Lung (tissue), 12 donors: Measurements from ENCODE around the gene C9orf72. TPM values are rescaled to one million over a fixed set of nuclear protein-coding genes. Genes with fewer than 3 reads are reported as not detected.

ENCODE experiments used
- ATAC-seq: fragments of 200-7000 bp; cut with Tn5 transposase; one replicate; pipeline ENCODE4 v1.9.1; 2020; ENCODE audit warnings: moderate number of reproducible peaks; ENCODE audit not compliant: insufficient read depth, low FRiP score
- DNase-seq, 3 donors: peaks; one replicate each; pipeline ENCODE4 v3.0.0-alpha.2; 2013 to 2017
- H3K27ac ChIP-seq, 2 donors: one replicate each; pipeline ENCODE4 v1.5.1; 2013; ENCODE audit warnings: mild to moderate bottlenecking in 2 of 2, moderate library complexity in 2 of 2, control low read depth in 1 of 2, inconsistent platforms in 1 of 2, low read depth in 1 of 2, low read length in 1 of 2
- H3K27me3 ChIP-seq, 3 donors: one replicate each; pipeline ENCODE4 v1.5.1; 2013; ENCODE audit warnings: low read length in 2 of 3; ENCODE audit not compliant: control insufficient read depth in 3 of 3, insufficient read depth in 3 of 3
- H3K36me3 ChIP-seq, 4 donors: one replicate each; pipeline ENCODE4 v1.5.1; 2013; ENCODE audit warnings: low read length in 4 of 4, mild to moderate bottlenecking in 1 of 4, moderate library complexity in 1 of 4; ENCODE audit not compliant: control insufficient read depth in 4 of 4, insufficient read depth in 4 of 4
- H3K4me1 ChIP-seq, 5 donors: one replicate each; pipeline ENCODE4 v1.5.1; 2013; ENCODE audit warnings: low read length in 5 of 5, mild to moderate bottlenecking in 2 of 5, moderate library complexity in 1 of 5; ENCODE audit not compliant: control insufficient read depth in 5 of 5, insufficient read depth in 5 of 5
- H3K4me3 ChIP-seq: one replicate; pipeline ENCODE4 v1.5.1; 2013; ENCODE audit warnings: mild to moderate bottlenecking, control low read depth, moderate library complexity
- H3K9ac ChIP-seq, 2 donors: one replicate each; pipeline ENCODE4 v1.5.1; 2013; ENCODE audit warnings: low read length in 2 of 2, control low read depth in 1 of 2; ENCODE audit not compliant: insufficient read depth in 1 of 2
- H3K9me3 ChIP-seq, 4 donors: one replicate each; pipeline ENCODE4 v1.5.1; 2013; ENCODE audit warnings: low read length in 3 of 4, mild to moderate bottlenecking in 1 of 4, moderate library complexity in 1 of 4; ENCODE audit not compliant: control insufficient read depth in 4 of 4, insufficient read depth in 3 of 4
- CTCF ChIP-seq: IDR thresholded peaks from 2 replicates; pipeline ENCODE4 v1.5.1; 2012; ENCODE audit warnings: mild to moderate bottlenecking; ENCODE audit errors: control extremely low read depth, extremely low read depth
- WGBS, 2 donors: extraction: QIAGEN DNeasy Blood & Tissue Kit; methylation state at CpG; one replicate each; pipeline ENCODE4 v1.1.7; 2013; 5-methylcytosine and 5-hydroxymethylcytosine counted together
- polyA plus RNA-seq, 2 donors: library from polyadenylated mRNA; stranded (reverse); fragments of 200-250 nt; gene quantifications; one replicate each; pipeline ENCODE4 v1.2.1, GENCODE V29; 2013
- total RNA-seq, 2 donors: library from RNA; depleted of rRNA in 1 of 2; stranded (reverse); fragments of >200 nt in 1 of 2; gene quantifications; one replicate each; pipeline ENCODE4 v1.2.1, GENCODE V29; 2014 to 2021
- donor health status: control.
- donor health status: control.
- donor health status: Bipolar disorder and iron deficiency.
- donor health status: healthy.
- donor health status: DM: yes; HTN: yes; CAD: no.

Gene C9orf72
- total and polyA plus RNA-seq, 4 donors, result 14.4 to 59.6 (median 23.5) TPM

DNA sequence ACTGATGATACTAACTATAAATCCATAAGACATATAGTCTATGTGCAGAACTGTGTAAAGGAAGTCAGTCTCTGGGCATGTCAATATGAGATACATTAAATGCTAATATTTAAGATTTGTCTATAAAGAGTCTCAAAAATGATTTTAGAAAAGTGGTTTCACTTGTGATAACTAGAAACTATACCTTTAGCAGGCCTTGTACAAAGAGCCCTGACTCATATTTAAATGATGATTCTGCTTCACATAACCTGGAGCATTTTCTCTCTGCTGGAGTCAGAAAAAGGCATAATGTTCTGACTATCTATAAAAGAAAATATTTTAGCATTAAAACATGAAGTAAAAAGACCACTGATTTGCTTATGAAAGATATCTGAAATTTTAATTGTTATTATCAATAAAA, 15.0 kb downstream of the C9orf72 start:
- no peak for ATAC-seq
- no peak for DNase-seq
- H3K36me3 ChIP-seq, result peaks cover 8 to 30% (median 18%) of the 10 kb centered on the region in 4 donors
- no peaks in the 10 kb centered on the region for H3K4me1 ChIP-seq
- no peak overlapping the region for H3K4me3 ChIP-seq
- TF ChIP-seq CTCF, result no peak
- no peaks in the 10 kb centered on the region for H3K27me3 ChIP-seq
- no peaks in the 10 kb centered on the region for H3K9me3 ChIP-seq
- H3K9ac ChIP-seq, result no peak overlapping the region
- no peak overlapping the region for H3K27ac ChIP-seq

DNA sequence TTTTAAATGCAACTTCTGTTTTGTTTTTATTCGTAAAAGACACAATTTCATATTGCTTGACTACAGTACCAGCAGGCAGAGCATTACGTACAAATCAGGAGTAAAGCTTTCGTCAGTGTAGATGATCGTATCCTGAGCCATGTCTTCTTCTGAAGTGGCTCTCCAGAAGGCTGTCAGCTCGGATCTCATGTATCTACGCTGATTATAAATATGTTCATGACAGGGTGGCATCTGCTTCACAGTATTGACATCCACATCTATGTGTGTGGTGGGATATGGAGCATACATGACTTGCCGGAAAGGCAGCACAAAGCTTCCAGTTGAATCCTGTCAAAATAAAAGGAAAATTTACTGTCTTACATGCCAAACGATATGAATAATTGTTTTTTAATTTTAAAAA, 16.8 kb downstream of the C9orf72 start:
- WGBS, 2 donors, result 94 to 97% methylated on average over 8 of the region's 8 CpGs
- DNase-seq, result no peak
- Histone ChIP-seq H3K9me3 (no peaks in the 10 kb centered on the region), H3K36me3 (peaks cover 9 to 30% (median 18%) of the 10 kb centered on the region in 4 donors), H3K27ac (no peak overlapping the region), H3K27me3 (no peaks in the 10 kb centered on the region), H3K9ac (peak overlapping the region in 1 of 2 donors; percentile 28), H3K4me1 (no peaks in the 10 kb centered on the region), H3K4me3 (no peak overlapping the region)
- TF ChIP-seq CTCF, result no peak
- no peak for ATAC-seq

DNA sequence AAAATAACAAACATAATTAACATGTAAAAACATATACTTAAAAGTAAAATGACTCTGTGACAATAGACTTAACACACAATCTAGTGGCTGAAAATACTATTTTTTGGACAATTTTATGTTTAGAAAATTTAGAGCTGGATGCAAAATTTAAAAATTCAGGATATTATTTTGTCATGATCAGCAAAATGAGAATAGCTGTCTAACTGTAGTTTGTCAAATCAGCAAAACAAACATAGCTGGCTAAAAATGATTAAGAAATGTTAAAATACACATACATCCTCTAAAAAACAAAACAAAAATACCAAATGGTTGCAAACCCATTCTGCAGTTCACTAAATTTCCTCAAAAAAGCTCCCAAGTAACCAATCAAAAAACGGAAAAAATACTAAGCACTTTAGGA, 18.6 kb downstream of the C9orf72 start:
- ATAC-seq, result no peak
- 91 to 98% methylated on average over 1 of the region's 1 CpG for WGBS, 2 donors
- Histone ChIP-seq H3K9me3 (no peaks in the 10 kb centered on the region), H3K27ac (no peak overlapping the region), H3K4me1 (no peaks in the 10 kb centered on the region), H3K4me3 (no peak overlapping the region), H3K36me3 (peaks cover 8 to 32% (median 18%) of the 10 kb centered on the region in 4 donors), H3K9ac (no peak overlapping the region), H3K27me3 (no peaks in the 10 kb centered on the region)
- no peak for TF ChIP-seq CTCF
- DNase-seq, result no peak

DNA sequence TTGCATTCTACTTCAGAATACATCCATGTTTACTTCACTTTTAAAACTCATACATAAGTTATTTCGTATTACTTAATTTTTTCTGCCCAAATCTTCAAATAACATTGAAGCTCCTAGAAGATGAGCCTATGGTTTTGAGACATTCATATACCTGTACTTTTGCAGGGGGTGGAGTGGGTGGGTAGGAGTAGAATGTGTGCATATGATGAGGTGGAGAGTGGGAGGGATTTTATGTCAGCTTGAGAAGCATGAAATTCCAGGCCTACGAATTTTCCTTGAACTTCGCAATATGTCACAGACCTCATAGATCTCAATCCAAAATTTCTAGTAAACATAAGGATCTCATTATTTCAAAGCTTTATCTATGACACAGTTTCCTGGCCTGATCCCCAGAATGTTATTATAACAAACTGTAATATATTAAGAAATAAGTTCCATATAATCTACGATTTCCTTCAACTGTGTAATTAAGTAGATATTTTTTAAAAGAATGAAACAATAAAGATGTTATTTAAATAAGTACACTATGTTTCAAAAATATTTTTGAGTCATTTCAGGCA, 24.0 kb downstream of the C9orf72 start:
- H3K4me1 ChIP-seq, result peaks cover 0 to 13% (median 0%) of the 10 kb centered on the region in 5 donors
- no peak overlapping the region for H3K4me3 ChIP-seq
- H3K36me3 ChIP-seq, result peaks cover 4 to 33% (median 12%) of the 10 kb centered on the region in 4 donors
- H3K9ac ChIP-seq, result no peak overlapping the region
- no peaks in the 10 kb centered on the region for H3K27me3 ChIP-seq
- 85 to 86% methylated on average over 4 of the region's 4 CpGs for WGBS, 2 donors
- DNase-seq (peak in 2 of 3 donors; percentile 86 to 90), ATAC-seq (no peak)
- TF ChIP-seq CTCF, result no peak
- H3K9me3 ChIP-seq, result no peaks in the 10 kb centered on the region
- H3K27ac ChIP-seq, result no peak overlapping the region
